Central memory CD4-positive, alpha-beta T cell (primary cell): ENCODE measurements around the gene PIK3C2G.
"Not testable (repeated sequence)": the region's sequence is repeated elsewhere in the genome, so short reads cannot be mapped to it uniquely, and the experiment has no call there.

Experiments used
- DNase-seq: peaks from one replicate; pipeline ENCODE4 v3.0.0; 2022

Gene PIK3C2G

GRCh38 chr12:18652596-18652995 lies 391.3 kb downstream of the PIK3C2G start:
- DNase-seq, result no peak

- no peak for DNase-seq
Observed at GRCh38 chr12:18653465-18653864, 392.1 kb downstream of the PIK3C2G start.

GRCh38 chr12:18655351-18655750 lies 394.0 kb downstream of the PIK3C2G start:
- no peak for DNase-seq

DNA sequence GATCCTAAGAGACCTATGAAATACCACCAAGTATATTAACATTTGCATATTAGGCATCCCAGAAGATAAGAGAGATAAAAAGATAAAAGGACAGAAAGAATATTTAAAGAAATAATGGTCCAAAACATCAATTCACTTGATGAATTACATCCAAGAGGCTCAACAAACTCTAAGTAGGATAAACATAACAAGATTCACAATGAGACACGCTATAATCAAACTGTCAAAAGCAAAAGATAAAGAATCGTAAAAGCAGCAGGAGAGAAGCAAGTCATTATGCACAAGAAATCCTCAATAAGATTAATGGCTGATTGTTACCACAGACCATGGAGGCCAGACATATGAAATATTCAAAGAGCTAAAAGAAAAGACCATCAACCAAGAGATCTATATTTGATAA lies 396.9 kb downstream of the PIK3C2G start:
- DNase-seq, result no peak

DNA sequence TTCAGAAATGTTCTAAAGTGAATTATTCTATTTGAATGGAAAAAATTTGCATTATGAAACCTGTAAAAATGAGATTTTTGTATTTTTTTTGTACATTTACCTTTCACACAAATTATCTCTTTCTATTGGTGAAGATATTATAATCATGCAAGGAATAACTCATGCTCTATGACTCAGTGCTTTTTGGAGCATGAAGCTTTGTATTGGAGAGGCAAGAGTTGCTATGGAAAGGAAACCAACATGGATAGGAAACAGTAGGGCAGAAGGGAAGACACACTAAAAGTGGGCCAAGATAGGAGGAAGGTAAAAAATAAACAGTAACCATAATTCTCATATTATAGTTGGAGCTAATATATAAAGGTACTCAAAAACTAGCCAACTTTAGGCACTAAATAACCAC lies 397.5 kb downstream of the PIK3C2G start:
- DNase-seq, result no peak

DNA sequence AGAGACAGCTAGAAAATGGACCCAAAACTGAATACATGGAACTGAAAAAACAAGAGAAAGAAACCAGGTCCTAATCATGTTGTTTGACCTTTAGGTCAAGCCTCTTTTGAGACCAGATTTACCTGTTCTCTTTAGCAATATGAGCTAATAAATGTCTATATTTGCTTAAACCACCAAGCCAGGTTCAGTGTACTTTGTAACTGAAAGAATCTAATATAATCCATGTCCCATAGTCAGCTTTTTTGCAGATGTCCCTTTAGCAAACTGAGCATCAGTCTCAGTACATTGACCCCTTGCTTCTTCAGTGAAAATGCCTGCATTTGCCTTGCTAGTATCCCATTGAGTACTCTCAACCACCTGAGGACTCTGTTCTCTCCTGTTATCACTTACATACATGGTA lies 414.8 kb downstream of the PIK3C2G start:
- no peak for DNase-seq

- no peak for DNase-seq
Observed at GRCh38 chr12:18676996-18677588, 415.8 kb downstream of the PIK3C2G start.

DNA sequence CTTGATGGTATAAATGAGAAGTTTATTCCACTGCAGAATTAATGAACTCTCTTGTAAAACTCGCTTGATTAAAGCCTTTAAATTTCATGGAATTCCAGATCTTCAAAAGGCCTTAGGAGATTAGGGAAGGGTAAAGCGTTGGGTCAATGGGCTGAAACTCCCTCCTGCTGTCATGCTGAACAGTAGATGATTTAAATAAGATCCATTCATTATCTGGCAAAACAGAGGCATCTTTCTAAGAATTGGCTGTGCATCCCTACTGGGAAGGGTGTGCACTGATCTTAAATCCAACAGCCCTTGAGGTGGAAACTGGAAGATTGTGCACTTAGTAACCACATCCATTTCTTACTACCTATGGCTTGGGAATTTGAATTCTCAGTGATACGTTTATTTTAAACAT lies 420.5 kb downstream of the PIK3C2G start:
- DNase-seq, result no peak

GRCh38 chr12:18683327-18684013 lies 422.2 kb downstream of the PIK3C2G start:
- DNase-seq, result no peak

DNA sequence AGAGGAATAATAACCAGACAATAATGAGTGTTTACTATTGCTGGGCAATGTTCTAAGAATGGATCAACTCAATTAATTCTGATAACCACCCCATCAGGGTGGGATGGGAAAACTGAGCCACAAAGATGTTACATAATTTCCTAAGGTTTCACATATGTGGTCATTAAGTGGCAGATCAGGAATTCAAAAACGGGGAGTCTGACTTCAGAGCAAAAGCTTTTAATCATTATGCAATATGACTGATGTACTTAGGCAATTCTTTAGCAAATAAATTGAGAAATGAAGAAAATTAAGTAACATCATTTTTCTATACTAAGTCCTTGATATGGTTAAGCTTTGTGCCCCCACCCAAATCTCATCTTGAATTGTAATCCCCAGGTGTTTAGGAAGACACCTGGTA lies 423.1 kb downstream of the PIK3C2G start:
- no peak for DNase-seq

- DNase-seq, result no peak
Observed at GRCh38 chr12:18689771-18690170, 428.5 kb downstream of the PIK3C2G start.

- no peak for DNase-seq
Observed at GRCh38 chr12:18690653-18691052, 429.3 kb downstream of the PIK3C2G start.

- not testable (repeated sequence) for DNase-seq
Observed at GRCh38 chr12:18693986-18694385, 432.7 kb downstream of the PIK3C2G start.

- DNase-seq, result no peak
Observed at GRCh38 chr12:18696971-18697602, 435.8 kb downstream of the PIK3C2G start.
